GM18909 (cell line): ENCODE data around the gene POLA2.
"Not testable (repeated sequence)": the region's sequence is repeated elsewhere in the genome, so short reads cannot be mapped to it uniquely, and the experiment has no call there.

ENCODE experiments used
- ATAC-seq: cut with Tn5 transposase; IDR thresholded peaks from one replicate; pipeline ENCODE4 v1.9.1; 2021; ENCODE audit warnings: mild to moderate bottlenecking; ENCODE audit not compliant: unreplicated experiment, poor library complexity

The POLA2 gene

DNA sequence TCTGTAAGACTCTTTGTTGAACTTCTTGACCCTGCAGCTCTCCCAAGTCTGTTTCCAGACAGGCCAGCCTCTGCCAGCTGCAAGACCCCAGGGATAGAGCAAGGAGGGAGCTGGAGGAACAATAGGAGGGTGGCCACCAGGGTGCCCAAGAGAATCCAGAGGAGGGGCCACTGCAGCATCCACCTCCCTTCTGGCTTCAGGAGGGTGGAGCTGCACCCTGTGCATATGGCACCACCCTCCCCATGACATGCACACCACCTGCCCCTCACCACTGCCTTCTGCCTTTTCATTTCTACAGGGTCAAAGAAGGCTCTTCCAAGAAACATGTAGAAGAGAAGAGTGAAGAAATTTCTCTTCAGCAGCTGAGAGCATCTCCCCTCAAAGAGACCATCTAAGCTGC lies 20.1 kb upstream of the POLA2 start:
- no peak for ATAC-seq

DNA sequence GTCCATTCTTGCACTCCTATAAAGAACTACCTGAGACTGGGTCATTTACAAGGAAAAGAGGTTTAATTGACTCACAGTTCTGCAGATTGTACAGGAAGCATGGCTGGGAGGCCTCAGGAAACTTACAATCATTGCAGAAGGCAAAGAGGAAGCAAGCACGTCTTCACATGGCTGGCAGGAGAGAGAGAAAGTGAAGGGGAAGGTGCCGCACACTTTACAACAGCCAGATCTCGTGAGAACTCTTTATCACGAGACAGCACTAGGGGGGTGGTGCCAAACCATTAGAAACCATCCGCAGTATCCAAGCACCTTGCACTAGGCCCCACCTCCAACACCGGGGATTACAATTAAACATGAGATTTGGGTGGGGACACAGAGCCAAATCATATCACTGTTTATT lies 19.4 kb upstream of the POLA2 start:
- no peak for ATAC-seq

DNA sequence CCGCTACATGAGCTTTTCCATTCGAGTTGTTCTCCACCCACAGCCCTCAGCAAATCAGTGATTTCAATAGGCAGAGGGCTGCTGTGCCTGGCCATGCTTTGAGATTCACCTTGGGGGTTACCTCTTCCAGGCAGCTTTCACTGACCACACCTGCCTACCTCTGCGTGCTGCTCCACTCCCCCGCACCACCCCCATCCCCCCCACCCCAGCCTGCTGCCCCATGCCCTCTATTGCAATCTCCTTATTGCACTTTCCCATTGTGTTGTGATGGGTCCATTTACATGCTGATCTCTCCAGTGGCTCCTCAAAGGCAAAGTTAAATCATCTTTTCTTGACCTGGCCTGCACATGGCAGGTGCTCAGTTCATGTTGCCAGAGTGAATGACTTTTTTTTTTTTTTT lies 18.0 kb upstream of the POLA2 start:
- no peak for ATAC-seq

DNA sequence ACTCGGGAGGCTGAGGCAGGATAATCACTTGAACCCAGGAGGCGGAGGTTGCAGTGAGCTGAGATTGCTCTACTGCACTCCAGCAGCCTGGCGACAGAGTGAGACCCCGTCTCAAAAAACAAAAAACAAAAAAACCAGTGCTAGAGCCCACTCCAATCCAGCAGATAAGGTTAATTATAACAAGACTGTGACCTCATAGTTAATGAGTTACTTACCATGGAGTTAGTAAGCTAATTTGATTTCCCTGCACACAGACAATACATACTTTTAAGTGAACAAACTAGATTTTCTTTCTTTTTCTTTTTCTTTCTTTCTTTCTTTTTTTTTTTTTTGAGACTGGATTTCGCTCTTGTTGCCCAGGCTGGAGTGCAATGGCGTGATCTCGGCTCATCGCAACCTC lies 16.7 kb upstream of the POLA2 start:
- not testable (repeated sequence) for ATAC-seq

DNA sequence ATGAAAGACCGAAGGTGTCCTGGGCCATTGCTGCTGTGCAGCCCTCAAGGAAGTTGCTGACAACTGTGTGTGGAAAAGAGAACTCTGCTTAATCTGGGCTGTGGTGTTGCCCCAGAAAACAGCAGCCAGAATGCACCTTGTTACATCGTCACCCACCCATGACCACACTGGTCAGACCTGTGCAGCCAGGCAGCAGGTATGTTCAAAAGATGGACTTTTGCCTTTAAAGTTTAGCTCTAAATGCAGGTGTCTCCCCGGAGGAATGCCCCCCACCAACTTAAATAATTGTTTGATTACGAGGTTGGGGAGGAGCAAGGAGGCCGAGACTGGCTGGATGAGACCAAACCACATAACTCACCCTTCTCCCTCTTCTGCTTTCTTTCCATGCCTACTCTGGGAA lies 15.3 kb upstream of the POLA2 start:
- no peak for ATAC-seq

DNA sequence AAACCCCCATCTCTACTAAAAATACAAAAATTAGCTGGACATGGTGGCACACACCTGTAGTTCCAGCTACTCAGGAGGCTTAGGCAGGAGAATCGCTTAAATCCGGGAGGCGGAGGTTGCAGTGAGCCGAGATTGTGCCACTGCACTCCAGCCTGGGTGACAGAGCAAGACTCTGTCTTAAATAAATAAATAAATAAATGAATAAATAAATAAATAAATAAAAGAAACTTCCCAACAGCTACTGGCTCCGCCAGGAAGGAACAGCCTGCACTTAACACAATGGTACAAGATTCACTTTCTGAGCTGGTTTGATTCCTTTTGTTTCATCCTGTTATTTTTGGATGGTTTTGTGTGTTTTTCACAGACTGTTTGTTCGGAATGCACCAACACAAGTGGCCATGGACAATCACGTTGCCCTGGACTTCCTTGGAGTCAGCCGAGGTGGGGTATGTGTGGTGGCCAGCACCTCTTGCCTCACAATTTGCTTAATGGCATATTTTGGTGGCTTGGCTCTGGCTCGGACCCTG lies 13.5 kb upstream of the POLA2 start:
- ATAC-seq = not testable (repeated sequence)

DNA sequence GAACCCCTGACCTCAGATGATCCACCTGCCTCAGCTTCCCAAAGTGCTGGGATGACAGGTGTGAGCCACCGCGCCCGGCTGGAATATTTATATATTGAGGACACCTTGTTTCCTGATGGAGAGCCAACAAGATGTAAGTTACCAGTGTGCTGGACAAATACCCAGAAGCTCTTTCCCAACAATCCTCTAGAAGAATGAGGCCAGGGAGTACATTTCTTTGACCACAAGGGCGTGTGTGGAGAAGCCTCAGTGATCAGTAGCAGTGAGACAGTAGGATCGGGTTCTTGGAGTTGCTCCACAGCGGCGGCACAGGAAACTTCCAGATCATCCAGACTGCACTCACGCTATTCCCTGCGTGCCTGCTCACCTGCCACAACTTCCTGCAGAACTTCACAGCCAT lies 10.3 kb upstream of the POLA2 start:
- ATAC-seq = no peak

DNA sequence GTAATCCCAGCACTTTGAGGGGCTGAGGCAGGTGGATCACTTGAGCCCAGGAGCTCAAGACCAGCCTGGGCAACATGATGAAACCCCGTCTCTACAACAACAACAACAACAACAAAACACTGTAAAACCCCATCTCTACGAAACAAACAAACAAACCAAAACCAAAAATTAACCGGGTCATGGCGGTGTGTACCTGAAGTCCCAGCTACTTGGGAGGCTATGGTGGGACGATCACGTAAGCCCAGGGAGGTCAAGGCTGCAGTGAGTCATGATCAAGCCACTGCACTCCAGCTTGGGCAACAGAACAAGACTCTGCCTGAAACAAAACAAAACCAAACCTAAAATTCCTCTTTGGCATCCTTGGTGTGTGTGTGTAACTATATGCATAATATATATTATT lies 7.0 kb upstream of the POLA2 start:
- no peak for ATAC-seq

DNA sequence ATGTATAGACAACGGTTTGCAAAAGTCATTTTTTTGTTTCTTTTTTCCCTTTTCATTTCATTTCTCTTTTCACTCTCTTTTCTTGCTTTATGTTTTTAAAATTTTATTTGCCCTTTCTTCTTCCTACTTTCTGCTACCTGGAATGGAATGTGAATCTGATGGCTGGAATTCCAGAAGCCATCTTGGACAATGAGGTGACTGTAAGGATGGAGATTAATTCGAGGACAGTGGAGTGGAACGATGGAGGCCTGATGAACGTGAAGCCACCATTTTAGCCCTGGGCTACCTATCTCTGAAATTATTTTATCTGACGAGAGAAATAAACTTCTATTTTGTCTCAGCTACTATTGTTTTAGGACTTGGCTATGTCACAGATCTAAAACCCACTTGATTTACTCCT lies 2.8 kb upstream of the POLA2 start:
- no peak for ATAC-seq

DNA sequence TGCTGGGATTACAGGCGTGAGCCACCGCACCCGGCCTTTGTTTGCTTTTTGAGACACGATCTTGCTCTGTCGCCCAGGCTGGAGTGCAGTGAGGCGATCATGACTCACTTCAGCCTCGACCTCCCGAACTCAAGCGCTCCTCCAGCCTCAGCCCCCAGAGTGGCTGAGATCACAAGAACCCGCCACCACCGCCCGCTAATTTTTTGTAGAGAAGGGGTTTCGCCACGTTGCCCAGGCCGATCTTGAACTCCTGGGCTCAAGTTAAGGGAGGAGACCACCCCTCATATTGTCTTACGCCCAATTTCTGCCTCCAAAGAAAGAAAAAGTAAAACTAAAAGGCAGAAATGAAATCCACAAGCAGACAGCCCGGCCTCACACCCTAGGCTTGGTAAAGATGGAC lies 1.5 kb upstream of the POLA2 start:
- no peak for ATAC-seq

DNA sequence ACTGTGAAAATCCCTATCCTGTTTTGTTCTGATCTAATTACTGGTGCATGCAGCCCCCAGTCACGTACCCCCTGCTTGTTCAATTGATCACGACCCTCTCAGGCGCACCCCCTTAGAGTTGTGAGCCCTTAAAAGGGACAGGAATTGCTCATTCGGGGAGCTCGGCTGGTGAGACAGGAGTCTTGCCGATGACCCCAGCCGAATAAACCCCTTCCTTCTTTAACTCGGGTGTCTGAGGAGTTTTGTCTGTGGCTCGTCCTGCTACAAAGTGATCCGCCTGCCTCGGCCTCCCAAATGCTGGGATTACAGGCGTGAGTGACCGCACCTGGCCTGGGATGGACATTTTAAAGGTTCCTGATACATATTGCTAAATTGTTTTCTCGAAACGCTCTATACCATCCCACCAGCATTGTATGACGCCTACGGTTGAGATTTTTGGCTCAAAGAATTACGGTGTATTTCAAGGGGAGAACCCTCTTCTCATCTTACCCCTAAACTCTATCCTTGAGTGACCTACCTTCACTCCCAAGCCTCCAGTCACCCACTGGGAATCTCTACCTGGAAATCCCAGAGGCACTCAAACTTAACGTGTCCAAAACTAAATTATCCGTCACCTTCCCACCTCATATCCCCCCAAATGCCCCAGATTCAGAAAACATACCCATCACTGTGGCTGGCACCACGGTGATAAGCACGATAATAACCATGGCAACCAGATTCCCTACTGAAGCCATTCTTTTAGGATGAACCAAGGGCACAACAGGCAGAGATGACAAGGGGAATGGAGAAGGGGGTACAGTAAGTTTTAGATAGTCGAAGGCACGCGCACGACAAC lies 789 bp upstream of the POLA2 start:
- peak; percentile 21 for ATAC-seq

DNA sequence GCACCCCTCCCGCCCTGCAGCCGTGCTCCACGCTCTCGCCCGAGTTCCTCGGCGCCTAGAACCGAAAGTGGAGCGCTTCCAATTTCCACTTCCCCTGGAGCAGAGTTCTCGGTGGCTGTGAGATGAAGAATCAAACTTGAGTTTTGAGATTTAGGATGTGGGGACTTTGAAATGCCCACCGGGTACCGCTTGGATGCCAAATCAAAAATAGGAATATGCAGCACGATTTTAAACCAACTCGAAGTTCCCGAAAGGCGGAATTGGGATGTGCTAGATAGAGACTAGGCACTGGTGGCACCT lies 569 bp downstream of the POLA2 start:
- no peak for ATAC-seq

DNA sequence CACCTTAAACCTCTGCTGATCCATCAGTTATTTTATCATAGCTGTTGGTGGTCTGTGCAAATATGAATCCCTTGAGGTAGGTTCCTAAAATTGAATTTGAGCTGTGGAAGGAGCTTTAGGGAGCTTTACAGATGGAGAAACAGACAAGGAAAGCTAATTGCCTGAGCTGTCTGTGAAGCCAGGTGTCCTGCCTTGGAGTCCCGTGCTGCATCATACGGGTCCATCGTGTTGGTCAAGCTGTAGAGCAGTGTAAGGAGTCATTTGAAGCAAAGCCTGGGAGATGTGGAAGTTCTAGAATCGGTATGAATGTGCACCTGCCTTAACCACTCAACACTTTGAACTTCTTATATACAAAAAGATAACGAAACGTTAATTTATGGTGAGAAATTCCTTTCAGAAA lies 1.0 kb downstream of the POLA2 start:
- ATAC-seq = no peak

DNA sequence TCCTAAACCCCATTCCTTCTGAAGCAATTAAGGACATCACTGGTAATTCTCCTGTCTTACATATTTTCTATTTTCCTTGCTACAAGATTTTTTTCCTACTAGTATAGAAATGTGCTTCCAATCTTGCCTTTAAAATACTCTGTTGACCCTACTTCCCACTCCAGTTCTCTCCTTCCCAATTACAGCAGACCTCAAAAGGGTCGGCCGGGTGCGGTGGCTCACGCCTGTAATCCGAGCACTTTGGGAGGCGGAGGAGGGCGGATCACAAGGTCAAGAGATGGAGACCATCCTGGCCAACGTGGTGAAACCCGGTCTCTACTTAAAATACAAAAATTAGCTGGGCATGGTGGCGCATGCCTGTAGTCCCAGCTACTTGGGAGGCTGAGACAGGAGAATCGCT lies 3.0 kb downstream of the POLA2 start:
- ATAC-seq = not testable (repeated sequence)

DNA sequence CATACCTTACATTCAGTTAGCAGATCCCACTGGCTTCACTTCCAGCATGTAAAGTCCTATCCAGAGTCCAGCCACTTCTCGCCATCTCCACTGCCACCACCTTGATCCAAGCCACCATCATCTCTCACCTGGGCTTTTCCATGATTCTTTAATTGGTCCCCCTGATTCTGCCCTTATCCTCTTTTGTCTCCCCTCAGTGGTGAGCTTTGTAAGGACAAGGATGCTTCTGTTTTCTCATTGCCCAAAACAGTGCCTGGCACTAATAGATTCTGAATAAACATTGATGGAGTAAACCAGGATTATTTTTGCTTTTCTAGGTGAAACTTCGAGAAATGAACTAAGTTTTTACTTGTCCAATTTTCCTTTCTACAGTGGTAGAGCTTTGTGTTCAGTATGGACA lies 4.4 kb downstream of the POLA2 start:
- ATAC-seq = no peak

DNA sequence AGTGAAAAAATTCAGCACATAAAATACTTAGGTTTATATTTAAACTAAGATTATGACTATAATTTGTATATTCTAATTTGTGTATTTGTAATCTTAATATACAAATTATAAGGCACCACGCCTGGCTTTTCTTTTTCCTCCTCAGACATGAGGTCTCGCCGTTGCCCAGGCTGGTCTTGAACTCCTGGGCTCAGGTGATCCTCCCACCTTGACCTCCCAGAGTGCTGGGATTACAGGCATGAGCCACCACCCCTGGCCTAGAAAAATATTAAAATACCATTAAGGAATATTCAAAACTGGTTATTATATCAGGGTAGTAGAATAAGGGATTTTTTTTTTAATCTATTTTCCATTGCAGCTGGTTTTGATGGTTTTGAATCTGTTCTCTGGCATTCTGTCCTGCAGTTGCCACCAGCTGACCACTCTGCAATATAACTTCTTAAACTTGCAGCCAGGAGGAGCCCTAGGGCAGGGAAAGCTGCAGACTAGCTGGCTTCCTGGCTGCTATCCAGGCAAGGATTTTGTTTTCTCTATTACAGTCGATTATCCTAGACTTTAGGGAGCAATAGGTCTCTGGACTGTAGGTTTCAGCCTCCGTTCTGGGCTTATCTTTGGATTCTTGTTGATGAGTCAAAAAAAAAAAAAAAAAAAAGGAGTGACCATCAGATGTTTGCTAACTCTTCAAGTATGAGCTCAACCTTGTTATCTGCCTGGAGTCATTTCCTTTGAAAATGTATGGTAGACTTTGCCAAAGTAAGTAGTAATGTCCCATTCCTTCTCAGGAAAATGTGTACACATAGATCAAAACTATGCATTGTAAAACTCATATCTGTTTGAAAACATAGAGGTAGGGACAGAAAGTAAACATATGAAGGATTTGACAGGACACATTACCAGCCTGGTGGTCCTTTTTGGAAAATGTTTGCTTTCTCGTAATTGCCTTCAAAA lies 13.2 kb downstream of the POLA2 start:
- no peak for ATAC-seq

DNA sequence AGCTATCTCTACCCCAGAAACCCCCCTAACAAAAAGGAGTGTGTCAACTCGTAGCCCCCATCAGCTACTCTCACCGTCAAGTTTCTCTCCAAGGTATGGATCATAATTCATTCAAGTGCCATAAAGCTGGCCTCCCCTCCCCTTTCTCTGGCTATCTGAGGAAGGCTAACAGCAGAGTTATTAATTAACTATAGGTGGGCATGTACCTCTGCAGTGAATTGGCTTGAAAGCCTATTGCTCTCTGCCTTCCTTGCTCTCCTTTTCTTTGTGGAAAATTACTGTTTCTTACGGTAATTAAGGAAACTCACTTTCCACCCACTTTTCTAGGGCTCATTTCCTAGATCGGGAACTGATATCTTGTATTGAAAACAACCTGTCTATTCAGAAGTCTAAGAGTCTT lies 14.1 kb downstream of the POLA2 start:
- ATAC-seq = no peak

DNA sequence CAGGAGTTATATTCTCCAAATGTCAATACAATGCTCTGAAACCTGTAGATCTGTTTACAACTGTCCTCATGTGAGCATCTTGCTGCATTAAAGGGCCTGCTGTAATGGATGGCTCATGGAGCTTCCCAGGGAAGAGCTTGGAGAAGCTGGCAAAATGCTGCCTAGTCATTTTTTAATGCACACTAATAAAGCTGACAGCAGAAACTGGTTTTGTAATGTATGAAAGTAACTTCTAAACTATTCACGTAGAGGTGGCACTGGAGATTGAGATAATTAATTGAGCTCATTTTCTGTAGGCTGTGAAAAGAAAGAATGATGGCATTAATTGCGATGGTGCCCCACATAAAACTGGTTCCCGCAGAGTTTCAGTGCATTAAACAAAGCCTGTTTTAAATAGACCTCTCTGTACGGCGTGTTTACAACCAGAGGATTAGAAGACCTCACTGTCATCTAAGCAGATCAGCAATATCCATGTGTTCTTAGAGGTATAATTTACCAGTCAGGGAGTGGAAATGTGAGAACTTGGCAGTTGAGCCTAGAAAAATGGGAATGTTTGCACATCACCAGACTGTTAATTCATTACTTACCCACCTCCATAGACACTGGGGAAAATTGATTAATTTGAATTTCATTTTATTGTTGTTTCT lies 16.0 kb downstream of the POLA2 start:
- no peak for ATAC-seq

DNA sequence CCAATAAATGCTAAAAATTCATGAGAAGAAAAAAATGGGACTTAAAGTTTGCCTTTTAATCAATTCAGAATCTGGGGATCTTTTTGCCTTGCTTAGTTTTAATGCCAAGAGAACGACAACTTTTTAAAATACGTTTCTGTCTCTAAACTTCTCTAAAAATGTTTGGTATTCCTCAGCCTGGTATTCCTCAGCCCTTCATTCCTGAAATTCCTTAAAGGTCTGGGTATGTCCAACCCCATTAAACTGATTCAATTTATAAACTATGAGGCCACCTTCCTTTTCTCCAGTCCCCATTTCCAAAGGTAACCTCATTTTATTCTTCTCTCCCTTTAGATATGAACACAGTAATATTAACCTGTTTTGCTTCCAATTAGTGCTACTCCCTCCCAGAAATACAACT lies 16.6 kb downstream of the POLA2 start:
- no peak for ATAC-seq

DNA sequence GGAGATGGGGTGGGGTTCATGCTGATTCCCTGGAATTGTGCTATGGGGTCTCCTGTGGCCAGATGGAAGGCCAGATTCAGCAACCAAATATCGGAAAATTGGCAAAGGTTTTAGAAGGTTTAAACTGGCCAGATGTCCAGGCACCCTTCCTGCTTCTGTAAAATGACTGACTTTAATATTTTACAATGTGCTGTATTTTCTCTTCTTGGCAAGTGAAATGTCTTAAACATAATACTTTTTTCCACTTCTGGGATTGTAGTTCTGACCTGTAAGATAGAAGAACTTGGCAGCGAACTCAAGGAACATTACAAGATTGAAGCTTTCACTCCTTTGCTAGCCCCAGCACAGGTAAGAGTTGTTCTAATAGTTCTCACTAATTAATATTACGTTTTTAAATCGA lies 17.5 kb downstream of the POLA2 start:
- no peak for ATAC-seq
